Measurements from ENCODE around the gene CFI.

CFI gene

GRCh38 chr4:109754093-109754857, 47.5 kb downstream of the CFI start:
- Histone ChIP-seq H3K9ac (ENCODE audit: low read length) (no peak overlapping the region), H2AFZ (ENCODE audit: low read depth, low read length, severe bottlenecking) (no peak overlapping the region), H3K9me2 (replicated peaks; ENCODE audit: insufficient read depth, low read length) (no peaks in the 10 kb centered on the region), H3K79me2 (ENCODE audit: insufficient read depth, low read length) (no peaks in the 10 kb centered on the region), H3F3A (ENCODE audit: insufficient read depth) (no peaks in the 10 kb centered on the region; the same call in 1 of the 2 replicates), H3K36me3 (ENCODE audit: low read length) (no peaks in the 10 kb centered on the region), H3K4me2 (ENCODE audit: low read depth, low read length, poor library complexity, severe bottlenecking) (no peak overlapping the region), H3K9me3 (ENCODE audit: insufficient read depth, low read length) (no peaks in the 10 kb centered on the region), H3K4me3 (ENCODE audit: insufficient read depth, low read length, poor library complexity, severe bottlenecking) (no peak overlapping the region), H3K27ac (ENCODE audit: low read depth, low read length) (no peak overlapping the region), H4K20me1 (ENCODE audit: low read depth, low read length) (no peaks in the 10 kb centered on the region), H3K27me3 (ENCODE audit: low read length) (no peaks in the 10 kb centered on the region)
- no peak for TF ChIP-seq EZH2phosphoT487 (conservative IDR thresholded peaks at IDR 0.05; ENCODE audit: low read length)
- TF ChIP-seq, protein P1, sequence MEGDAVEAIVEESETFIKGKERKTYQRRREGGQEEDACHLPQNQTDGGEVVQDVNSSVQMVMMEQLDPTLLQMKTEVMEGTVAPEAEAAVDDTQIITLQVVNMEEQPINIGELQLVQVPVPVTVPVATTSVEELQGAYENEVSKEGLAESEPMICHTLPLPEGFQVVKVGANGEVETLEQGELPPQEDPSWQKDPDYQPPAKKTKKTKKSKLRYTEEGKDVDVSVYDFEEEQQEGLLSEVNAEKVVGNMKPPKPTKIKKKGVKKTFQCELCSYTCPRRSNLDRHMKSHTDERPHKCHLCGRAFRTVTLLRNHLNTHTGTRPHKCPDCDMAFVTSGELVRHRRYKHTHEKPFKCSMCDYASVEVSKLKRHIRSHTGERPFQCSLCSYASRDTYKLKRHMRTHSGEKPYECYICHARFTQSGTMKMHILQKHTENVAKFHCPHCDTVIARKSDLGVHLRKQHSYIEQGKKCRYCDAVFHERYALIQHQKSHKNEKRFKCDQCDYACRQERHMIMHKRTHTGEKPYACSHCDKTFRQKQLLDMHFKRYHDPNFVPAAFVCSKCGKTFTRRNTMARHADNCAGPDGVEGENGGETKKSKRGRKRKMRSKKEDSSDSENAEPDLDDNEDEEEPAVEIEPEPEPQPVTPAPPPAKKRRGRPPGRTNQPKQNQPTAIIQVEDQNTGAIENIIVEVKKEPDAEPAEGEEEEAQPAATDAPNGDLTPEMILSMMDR (IDR thresholded peaks at IDR 0.05; ENCODE audit: insufficient read depth, low read length, poor library complexity, severe bottlenecking) = no peak

DNA sequence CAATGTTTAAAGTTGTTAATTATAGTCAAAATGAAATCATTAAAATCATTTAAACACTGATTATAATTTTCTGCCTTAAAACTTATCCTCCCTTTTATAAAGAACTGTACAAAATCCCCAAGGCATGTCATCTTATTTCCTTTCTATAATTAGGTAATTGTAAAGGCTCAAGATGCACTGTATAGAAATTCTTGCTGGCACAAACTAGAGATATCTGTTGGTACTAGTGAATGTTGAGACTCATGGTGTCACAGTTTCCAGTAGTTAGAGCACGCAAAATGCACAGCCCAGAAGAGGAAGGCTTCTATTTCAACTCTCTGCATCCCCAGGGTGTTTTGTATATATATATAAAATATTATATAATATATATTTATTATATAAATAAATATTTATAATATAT, 49.3 kb downstream of the CFI start:
- Histone ChIP-seq H3K79me2 (ENCODE audit: insufficient read depth, low read length) (no peaks in the 10 kb centered on the region), H3K9me2 (replicated peaks; ENCODE audit: insufficient read depth, low read length) (no peaks in the 10 kb centered on the region)

DNA sequence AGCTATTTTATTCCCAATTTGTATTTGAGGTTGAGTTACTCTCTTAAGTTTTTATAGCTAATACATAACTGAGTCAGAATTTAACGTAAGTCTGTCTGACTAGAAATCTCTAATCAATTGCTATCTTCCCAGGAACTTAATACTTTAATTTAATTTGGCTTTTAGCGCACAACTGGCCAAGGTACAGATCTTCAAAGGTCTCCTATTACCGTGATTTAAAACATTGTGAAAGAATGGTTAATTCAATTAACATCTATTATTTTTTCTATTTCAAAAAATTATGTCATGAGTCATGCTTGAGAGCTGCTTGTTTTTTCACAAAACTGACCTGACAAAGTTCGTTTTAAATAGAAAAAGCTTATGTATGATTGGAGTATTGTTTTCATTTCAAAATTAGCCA, 49.9 kb downstream of the CFI start:
- TF ChIP-seq EZH2phosphoT487 (conservative IDR thresholded peaks at IDR 0.05; ENCODE audit: low read length) = no peak
- TF ChIP-seq, protein P1 (IDR thresholded peaks at IDR 0.05; ENCODE audit: insufficient read depth, low read length, poor library complexity, severe bottlenecking) = no peak

More for the DNA sequence above, 49.3 kb downstream of the CFI start:
- Histone ChIP-seq H4K20me1 (ENCODE audit: low read depth, low read length) (no peaks in the 10 kb centered on the region), H3K9ac (ENCODE audit: low read length) (no peak overlapping the region), H3K27me3 (ENCODE audit: low read length) (no peaks in the 10 kb centered on the region), H3K4me3 (ENCODE audit: insufficient read depth, low read length, poor library complexity, severe bottlenecking) (no peak overlapping the region), H3K27ac (ENCODE audit: low read depth, low read length) (no peak overlapping the region), H2AFZ (ENCODE audit: low read depth, low read length, severe bottlenecking) (no peak overlapping the region), H3F3A (ENCODE audit: insufficient read depth) (no peaks in the 10 kb centered on the region; the same call in 1 of the 2 replicates), H3K9me3 (ENCODE audit: insufficient read depth, low read length) (no peaks in the 10 kb centered on the region), H3K4me2 (ENCODE audit: low read depth, low read length, poor library complexity, severe bottlenecking) (no peak overlapping the region), H3K36me3 (ENCODE audit: low read length) (no peaks in the 10 kb centered on the region)
- TF ChIP-seq EZH2phosphoT487 (conservative IDR thresholded peaks at IDR 0.05; ENCODE audit: low read length) = no peak
- TF ChIP-seq, protein P1 (IDR thresholded peaks at IDR 0.05; ENCODE audit: insufficient read depth, low read length, poor library complexity, severe bottlenecking) = no peak

More for the DNA sequence above, 49.9 kb downstream of the CFI start:
- Histone ChIP-seq H3F3A (ENCODE audit: insufficient read depth) (no peaks in the 10 kb centered on the region; the same call in 1 of the 2 replicates), H4K20me1 (ENCODE audit: low read depth, low read length) (no peaks in the 10 kb centered on the region), H2AFZ (ENCODE audit: low read depth, low read length, severe bottlenecking) (no peak overlapping the region), H3K27ac (ENCODE audit: low read depth, low read length) (no peak overlapping the region), H3K9me2 (replicated peaks; ENCODE audit: insufficient read depth, low read length) (no peaks in the 10 kb centered on the region), H3K79me2 (ENCODE audit: insufficient read depth, low read length) (no peaks in the 10 kb centered on the region), H3K36me3 (ENCODE audit: low read length) (no peaks in the 10 kb centered on the region), H3K4me3 (ENCODE audit: insufficient read depth, low read length, poor library complexity, severe bottlenecking) (no peak overlapping the region), H3K9ac (ENCODE audit: low read length) (no peak overlapping the region), H3K27me3 (ENCODE audit: low read length) (no peaks in the 10 kb centered on the region), H3K9me3 (ENCODE audit: insufficient read depth, low read length) (no peaks in the 10 kb centered on the region), H3K4me2 (ENCODE audit: low read depth, low read length, poor library complexity, severe bottlenecking) (no peak overlapping the region)
